ACC112 (cell line): ENCODE measurements around the gene FCHSD2.
"Not testable (repeated sequence)": the region's sequence is repeated elsewhere in the genome, so short reads cannot be mapped to it uniquely, and the experiment has no call there.

ENCODE experiments used
- H2AFZ ChIP-seq: fragments of 200-600 bp; sonication (generic); one replicate; pipeline ENCODE4 v1.6.0; 2017; ENCODE audit warnings: antibody characterized with exemption, low read length; ENCODE audit not compliant: unreplicated experiment
- H3K27ac ChIP-seq: fragments of 200-600 bp; sonication (generic); 2 replicates; pipeline ENCODE4 v1.5.1; 2014; ENCODE audit warnings: low read depth, mild to moderate bottlenecking, antibody characterized with exemption, low read length, moderate library complexity
- H3K27me3 ChIP-seq: fragments of 200-600 bp; sonication (generic); 2 replicates; pipeline ENCODE4 v1.6.1; 2014; ENCODE audit warnings: mild to moderate bottlenecking, antibody characterized with exemption, low read length, moderate library complexity, mixed read lengths; ENCODE audit not compliant: insufficient read depth
- H3K36me3 ChIP-seq: fragments of 200-600 bp; sonication (generic); 2 replicates; pipeline ENCODE4 v1.6.1; 2016; ENCODE audit warnings: mild to moderate bottlenecking, antibody characterized with exemption, low read length, moderate library complexity, mixed read lengths; ENCODE audit not compliant: insufficient read depth
- H3K4me1 ChIP-seq: fragments of 200-600 bp; sonication (generic); one replicate; pipeline ENCODE4 v1.6.1; 2016; ENCODE audit warnings: low read length, mixed read lengths; ENCODE audit not compliant: insufficient read depth, unreplicated experiment, control insufficient read depth
- H3K4me3 ChIP-seq: fragments of 200-600 bp; sonication (generic); 2 replicates; pipeline ENCODE4 v1.5.1; 2014; ENCODE audit warnings: mild to moderate bottlenecking, low read depth, low read length
- H3K79me2 ChIP-seq: fragments of 200-600 bp; sonication (generic); one replicate; pipeline ENCODE4 v1.6.0; 2016; ENCODE audit warnings: low read length; ENCODE audit not compliant: control insufficient read depth, unreplicated experiment, insufficient read depth

Gene FCHSD2

GRCh38 chr11:72802822-72803221 is 339.3 kb downstream of the FCHSD2 start:
- Histone ChIP-seq H3K79me2 (no peaks in the 10 kb centered on the region), H3K4me1 (no peaks in the 10 kb centered on the region), H3K27me3 (no peaks in the 10 kb centered on the region), H2AFZ (no peak overlapping the region), H3K4me3 (no peak overlapping the region), H3K36me3 (no peaks in the 10 kb centered on the region), H3K27ac (no peak overlapping the region)

DNA sequence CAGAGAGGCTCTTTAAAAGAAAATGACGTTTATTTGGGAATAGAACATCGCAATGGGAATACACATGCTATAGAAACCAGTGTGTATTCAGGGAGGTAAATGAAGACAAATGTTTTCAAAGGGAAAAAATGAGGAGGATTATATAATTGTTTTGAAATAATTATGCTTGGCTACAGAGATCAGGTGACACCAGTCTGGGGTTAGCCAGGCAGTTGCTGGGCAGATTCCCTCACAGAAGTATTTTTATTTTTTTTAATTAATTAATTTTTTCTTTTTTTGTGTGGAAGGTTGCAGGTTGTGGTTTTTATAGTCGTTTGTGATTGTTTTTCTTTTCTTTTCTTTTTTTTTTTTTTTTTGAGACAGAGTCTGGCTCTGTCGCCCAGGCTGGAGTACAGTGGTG is 342.7 kb downstream of the FCHSD2 start:
- peaks cover 3% of the 10 kb centered on the region for H3K4me1 ChIP-seq
- H3K27me3 ChIP-seq: no peaks in the 10 kb centered on the region
- no peaks in the 10 kb centered on the region for H3K36me3 ChIP-seq
- H3K4me3 ChIP-seq: no peak overlapping the region
- no peak overlapping the region for H2AFZ ChIP-seq
- H3K79me2 ChIP-seq: no peaks in the 10 kb centered on the region
- no peak overlapping the region for H3K27ac ChIP-seq

- Histone ChIP-seq H3K36me3 (no peaks in the 10 kb centered on the region), H3K4me3 (no peak overlapping the region), H3K79me2 (no peaks in the 10 kb centered on the region), H3K27ac (no peak overlapping the region), H3K27me3 (no peaks in the 10 kb centered on the region), H3K4me1 (peaks cover 3% of the 10 kb centered on the region), H2AFZ (no peak overlapping the region)
Measured at GRCh38 chr11:72798361-72798760, 343.8 kb downstream of the FCHSD2 start.

DNA sequence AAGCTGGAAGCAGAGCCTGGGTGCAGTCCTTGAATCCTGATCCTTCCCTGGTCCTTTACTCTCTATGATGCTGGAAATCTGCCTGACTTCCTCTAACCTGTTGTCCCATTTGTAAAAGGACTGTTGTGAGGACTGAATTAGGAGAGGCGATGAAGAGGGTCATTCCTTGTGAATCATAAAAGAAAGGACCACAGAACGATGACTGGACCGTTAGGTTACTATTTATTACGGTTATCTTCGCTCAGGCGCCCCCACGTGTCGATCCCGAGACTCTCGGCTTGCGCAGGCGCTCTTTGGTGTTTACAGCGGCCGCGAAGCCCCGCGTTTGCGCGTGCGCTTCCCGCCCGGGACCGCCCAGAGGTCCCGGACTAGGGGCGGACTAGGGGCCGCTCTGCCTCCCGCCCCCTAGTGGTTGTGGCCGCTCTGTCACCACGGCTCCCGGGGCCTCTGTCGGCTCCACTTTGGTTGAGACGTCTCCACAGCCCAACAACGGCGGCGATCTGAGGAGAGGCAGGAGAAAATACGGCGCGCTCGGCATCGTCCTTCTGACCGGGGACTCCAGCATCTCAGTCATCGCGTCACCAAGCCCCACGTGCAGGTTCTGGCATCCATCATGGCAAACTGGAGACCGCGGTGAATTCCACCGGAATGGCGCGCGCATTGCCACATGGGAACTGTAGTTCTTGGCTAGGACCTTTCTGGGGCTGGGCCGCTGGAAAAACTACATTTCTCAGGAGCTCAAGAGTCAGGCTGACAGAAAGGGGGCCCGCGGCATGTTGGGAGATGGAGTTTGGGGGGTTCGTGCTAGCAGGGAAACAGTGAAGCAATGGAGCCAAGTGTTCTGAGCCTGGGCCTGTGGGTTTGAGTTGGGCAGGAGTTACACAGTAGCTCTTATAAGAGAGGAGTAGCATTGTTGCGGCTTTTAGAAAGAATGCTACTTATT is 348.4 kb downstream of the FCHSD2 start, which contains the start of gene STARD10:
Gene STARD10 (minus strand): TSS at position 623 of the 943 bp plus-strand sequence. CDS start 12,866 bp downstream, outside the sequence.
- Histone ChIP-seq H3K36me3 (no peaks in the 10 kb centered on the region), H3K4me3 (peak within 1 kb of the TSS; percentile 92), H3K27ac (peak within 1 kb of the TSS; percentile 66), H3K79me2 (no peaks in the 10 kb centered on the region), H2AFZ (peak within 1 kb of the TSS; percentile 99), H3K27me3 (no peaks in the 10 kb centered on the region), H3K4me1 (peaks cover 23% of the 10 kb centered on the region)

GRCh38 chr11:72793076-72793424 is 349.1 kb downstream of the FCHSD2 start:
- Histone ChIP-seq H3K27ac (peak overlapping the region; percentile 37; the same call in 1 of the 2 replicates), H3K4me3 (peak overlapping the region; percentile 92), H3K36me3 (no peaks in the 10 kb centered on the region), H3K79me2 (no peaks in the 10 kb centered on the region), H3K4me1 (peaks cover 23% of the 10 kb centered on the region), H2AFZ (peak overlapping the region; percentile 99), H3K27me3 (no peaks in the 10 kb centered on the region)

- Histone ChIP-seq H3K27ac (no peak overlapping the region), H3K4me3 (no peak overlapping the region), H3K27me3 (no peaks in the 10 kb centered on the region), H2AFZ (peak overlapping the region; percentile 99), H3K36me3 (no peaks in the 10 kb centered on the region), H3K4me1 (peaks cover 23% of the 10 kb centered on the region), H3K79me2 (no peaks in the 10 kb centered on the region)
Measured at GRCh38 chr11:72792437-72793021, 349.6 kb downstream of the FCHSD2 start.

DNA sequence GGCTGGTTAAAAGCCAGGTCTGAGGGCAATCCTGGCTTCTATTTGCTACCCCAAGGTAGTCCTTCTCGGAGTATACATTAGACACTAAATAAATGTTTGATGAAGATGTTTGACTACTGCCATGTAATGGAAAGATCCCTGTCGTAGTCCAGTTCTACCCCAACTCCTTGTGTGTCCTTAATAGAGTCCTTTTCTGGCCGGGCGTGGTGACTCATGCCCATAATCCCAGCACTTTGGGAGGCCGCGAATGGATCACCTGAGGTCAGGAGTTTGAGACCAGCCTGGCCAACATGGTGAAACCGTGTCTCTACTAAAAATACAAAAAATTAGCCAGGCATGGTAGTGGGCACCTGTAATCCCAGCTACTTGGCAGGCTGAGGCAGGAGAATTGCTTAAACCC is 350.9 kb downstream of the FCHSD2 start:
- H3K36me3 ChIP-seq, H3K27ac ChIP-seq, H3K79me2 ChIP-seq, H3K27me3 ChIP-seq, H2AFZ ChIP-seq, H3K4me3 ChIP-seq: not testable (repeated sequence)
- peaks cover 23% of the 10 kb centered on the region for H3K4me1 ChIP-seq

GRCh38 chr11:72789493-72790131 is 352.5 kb downstream of the FCHSD2 start:
- Histone ChIP-seq H3K4me3 (no peak overlapping the region), H3K27me3 (no peaks in the 10 kb centered on the region), H3K4me1 (peaks cover 21% of the 10 kb centered on the region), H3K36me3 (no peaks in the 10 kb centered on the region), H3K79me2 (no peaks in the 10 kb centered on the region), H3K27ac (no peak overlapping the region), H2AFZ (no peak overlapping the region)

DNA sequence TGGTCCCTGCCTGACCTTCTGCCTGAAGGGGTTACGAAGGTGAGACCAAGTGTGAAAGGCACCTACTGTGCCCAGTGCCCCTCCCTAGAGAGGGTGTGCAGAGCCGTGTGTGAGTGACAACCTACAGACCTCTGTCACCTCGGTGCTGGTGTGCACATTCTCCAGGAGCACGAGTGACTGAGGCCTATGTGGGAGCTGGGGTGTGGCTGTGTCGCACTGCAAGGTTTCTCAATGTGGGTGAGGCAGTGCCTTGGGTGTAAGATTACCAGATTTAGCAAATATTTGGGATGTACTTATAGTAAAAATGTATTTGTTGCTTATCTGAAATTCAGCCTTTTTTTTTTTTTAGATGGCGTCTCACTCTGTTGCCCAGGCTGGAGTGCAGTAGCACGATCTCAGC is 353.9 kb downstream of the FCHSD2 start:
- no peaks in the 10 kb centered on the region for H3K27me3 ChIP-seq
- peaks cover 19% of the 10 kb centered on the region for H3K4me1 ChIP-seq
- no peaks in the 10 kb centered on the region for H3K36me3 ChIP-seq
- H3K79me2 ChIP-seq: no peaks in the 10 kb centered on the region
- no peak overlapping the region for H3K4me3 ChIP-seq
- no peak overlapping the region for H2AFZ ChIP-seq
- no peak overlapping the region for H3K27ac ChIP-seq

DNA sequence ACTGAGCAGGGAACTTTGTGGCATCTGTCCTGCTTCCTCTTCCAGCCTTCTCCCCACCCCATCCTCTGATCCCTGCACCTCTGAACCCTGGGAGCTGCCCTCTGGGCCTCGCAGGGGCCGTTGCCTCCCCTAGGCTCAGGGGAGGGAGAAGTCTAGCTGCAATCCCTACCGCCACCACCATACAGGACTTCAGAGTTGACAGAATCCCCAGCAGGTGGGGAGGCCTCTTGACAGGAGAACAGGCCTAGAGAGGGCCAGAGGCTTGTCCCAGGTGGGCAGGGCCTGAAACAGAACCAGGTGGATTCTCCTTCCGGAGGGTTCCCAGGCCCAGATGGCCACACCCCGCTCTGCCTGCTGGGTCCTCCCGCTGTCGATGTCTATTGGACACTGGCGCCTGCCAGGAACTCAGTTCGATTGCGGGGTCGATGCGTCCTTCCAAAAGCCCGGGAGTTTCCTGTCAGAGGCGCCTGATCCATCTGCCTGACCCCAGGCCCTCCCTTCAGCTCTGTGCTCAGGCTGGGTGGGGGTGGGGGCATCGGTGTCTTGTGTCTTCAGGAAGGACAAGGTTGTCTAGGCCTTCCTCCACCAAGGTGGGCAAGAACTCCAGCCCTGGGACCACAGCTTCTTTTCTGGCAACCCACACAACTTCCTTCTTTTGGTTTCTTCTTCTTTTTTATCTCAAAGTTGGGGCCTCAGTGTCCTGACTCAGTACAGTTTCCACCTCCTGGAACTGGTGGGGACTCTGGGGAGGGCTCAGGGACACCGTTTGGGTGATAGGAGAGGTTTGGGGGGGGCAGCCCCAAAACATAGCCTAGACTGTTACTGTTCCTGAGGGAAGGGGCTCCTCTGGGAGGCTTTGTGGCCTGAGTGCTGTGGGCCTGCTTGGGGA is 354.7 kb downstream of the FCHSD2 start:
- no peaks in the 10 kb centered on the region for H3K79me2 ChIP-seq
- no peak overlapping the region for H2AFZ ChIP-seq
- no peaks in the 10 kb centered on the region for H3K27me3 ChIP-seq
- H3K27ac ChIP-seq: no peak overlapping the region
- no peak overlapping the region for H3K4me3 ChIP-seq
- no peaks in the 10 kb centered on the region for H3K36me3 ChIP-seq
- H3K4me1 ChIP-seq: peaks cover 12% of the 10 kb centered on the region
